ENCODE results near the gene CHRDL2. TPM values are rescaled to one million over a fixed set of nuclear protein-coding genes. Genes with fewer than 3 reads are reported as not detected.

Gene CHRDL2
- total RNA-seq, 4 donors from 2014 or later, result 1.5 to 13.6 (median 1.7) TPM; not detected in 1

- Histone ChIP-seq H3K4me1 (peaks cover 4 to 24% (median 8%) of the 10 kb centered on the region in 3 donors), H3K4me3 (no peak overlapping the region), H3K27me3 (no peaks in the 10 kb centered on the region), H3K27ac (no peak overlapping the region), H3K36me3 (no peaks in the 10 kb centered on the region), H3K9me3 (no peaks in the 10 kb centered on the region)
- 50 to 70% methylated on average over 2 to 3 of the region's 8 CpGs for WGBS, 2 donors (ENCODE audit: low coverage in 1 of 2)
- no peak for ATAC-seq
- no peak for TF ChIP-seq POLR2AphosphoS5 (IDR thresholded peaks at IDR 0.05)
Observed at GRCh38 chr11:74701351-74701750, 29.9 kb downstream of the CHRDL2 start.

- WGBS, 2 donors (ENCODE audit: low coverage in 1 of 2), result 73 to 90% methylated on average over 4 to 7 of the region's 9 CpGs
- Histone ChIP-seq H3K27ac (no peak overlapping the region), H3K27me3 (no peaks in the 10 kb centered on the region), H3K4me3 (no peak overlapping the region), H3K4me1 (peaks cover 4 to 39% (median 9%) of the 10 kb centered on the region in 3 donors), H3K9me3 (no peaks in the 10 kb centered on the region), H3K36me3 (no peaks in the 10 kb centered on the region)
- ATAC-seq, result no peak
- TF ChIP-seq CTCF (IDR thresholded peaks at IDR 0.05) (no peak), POLR2A (IDR thresholded peaks at IDR 0.05) (no peak)
Observed at GRCh38 chr11:74699615-74700396, 31.4 kb downstream of the CHRDL2 start.

GRCh38 chr11:74697722-74698121 lies 33.5 kb downstream of the CHRDL2 start:
- H3K27ac ChIP-seq, result peak overlapping the region; percentile 77 to 91 (median 86)
- H3K9me3 ChIP-seq, result no peaks in the 10 kb centered on the region
- WGBS, 2 donors (ENCODE audit: low coverage in 1 of 2), result 64 to 70% methylated on average over 4 of the region's 4 CpGs
- H3K27me3 ChIP-seq, result no peaks in the 10 kb centered on the region
- H3K4me1 ChIP-seq, result peaks cover 4 to 59% (median 9%) of the 10 kb centered on the region in 3 donors
- TF ChIP-seq POLR2A (IDR thresholded peaks at IDR 0.05), result no peak
- no peak for TF ChIP-seq CTCF (IDR thresholded peaks at IDR 0.05)
- TF ChIP-seq POLR2AphosphoS5 (IDR thresholded peaks at IDR 0.05), result no peak
- no peak for TF ChIP-seq EP300 (IDR thresholded peaks at IDR 0.05)
- no peak for ATAC-seq
- no peak overlapping the region for H3K4me3 ChIP-seq
- H3K36me3 ChIP-seq, result no peaks in the 10 kb centered on the region

- Histone ChIP-seq H3K4me3 (peak overlapping the region in 1 of 2 donors; percentile 18), H3K9me3 (no peaks in the 10 kb centered on the region), H3K27me3 (no peaks in the 10 kb centered on the region), H3K27ac (peak overlapping the region; percentile 77 to 91 (median 86)), H3K4me1 (peaks cover 4 to 53% (median 9%) of the 10 kb centered on the region in 3 donors), H3K36me3 (no peaks in the 10 kb centered on the region)
- ATAC-seq, result peak; percentile 97
- TF ChIP-seq EP300 (IDR thresholded peaks at IDR 0.05) (peak; percentile 46), CTCF (IDR thresholded peaks at IDR 0.05) (no peak), POLR2AphosphoS5 (IDR thresholded peaks at IDR 0.05) (peak; percentile 99), POLR2A (IDR thresholded peaks at IDR 0.05) (peak in 1 of 2 donors; percentile 21)
- WGBS, 2 donors (ENCODE audit: low coverage in 1 of 2), result 21 to 61% methylated on average over 5 to 13 of the region's 16 CpGs
Observed at GRCh38 chr11:74696939-74697675, 34.1 kb downstream of the CHRDL2 start.

- no peaks in the 10 kb centered on the region for H3K9me3 ChIP-seq
- WGBS, 2 donors (ENCODE audit: low coverage in 1 of 2), result 20 to 40% methylated on average over 2 to 4 of the region's 6 CpGs
- peaks cover 4 to 52% (median 9%) of the 10 kb centered on the region in 3 donors for H3K4me1 ChIP-seq
- TF ChIP-seq CTCF (IDR thresholded peaks at IDR 0.05), result no peak
- TF ChIP-seq EP300 (IDR thresholded peaks at IDR 0.05), result no peak
- TF ChIP-seq POLR2A (IDR thresholded peaks at IDR 0.05), result no peak
- no peak for TF ChIP-seq POLR2AphosphoS5 (IDR thresholded peaks at IDR 0.05)
- no peaks in the 10 kb centered on the region for H3K27me3 ChIP-seq
- peak; percentile 16 for ATAC-seq
- no peaks in the 10 kb centered on the region for H3K36me3 ChIP-seq
- H3K27ac ChIP-seq, result peak overlapping the region; percentile 77 to 91 (median 86)
- H3K4me3 ChIP-seq, result peak overlapping the region in 1 of 2 donors; percentile 18
Observed at GRCh38 chr11:74696500-74696899, 34.7 kb downstream of the CHRDL2 start.
